AG09319 (cell line): ENCODE measurements around the gene FNDC11.

Source experiments
- DNase-seq: peaks from one replicate; pipeline ENCODE4 v3.0.0-alpha.2; 2010; ENCODE audit warnings: low read depth; ENCODE audit errors: extremely low read depth
- CTCF ChIP-seq: IDR thresholded peaks from 2 replicates; pipeline ENCODE4 v1.5.1; 2011; ENCODE audit warnings: low read depth, mild to moderate bottlenecking, inconsistent platforms, low read length, moderate library complexity

Gene FNDC11

GRCh38 chr20:63546956-63547724 lies 6.8 kb upstream of the FNDC11 start:
- no peak for DNase-seq
- no peak for TF ChIP-seq CTCF

- no peak for DNase-seq
- TF ChIP-seq CTCF: no peak
These were observed 6.1 kb upstream of the FNDC11 start, which contains the start of gene SRMS for GRCh38 chr20:63547725-63548480. Gene SRMS, minus strand, starts transcription at chr20:63547749. Its CDS starts 286 bp downstream, at chr20:63547463.

- TF ChIP-seq CTCF: no peak
- no peak for DNase-seq
These were observed 5.4 kb upstream of the FNDC11 start for GRCh38 chr20:63548542-63548941.

GRCh38 chr20:63549019-63549418 lies 4.9 kb upstream of the FNDC11 start:
- TF ChIP-seq CTCF: no peak
- DNase-seq: no peak

- no peak for TF ChIP-seq CTCF
- DNase-seq: no peak
These were observed 4.2 kb upstream of the FNDC11 start for GRCh38 chr20:63549679-63550282.

GRCh38 chr20:63551068-63551467 lies 2.9 kb upstream of the FNDC11 start:
- DNase-seq: no peak
- TF ChIP-seq CTCF: no peak
